ENCODE data around the gene EXD3.

The EXD3 gene

DNA sequence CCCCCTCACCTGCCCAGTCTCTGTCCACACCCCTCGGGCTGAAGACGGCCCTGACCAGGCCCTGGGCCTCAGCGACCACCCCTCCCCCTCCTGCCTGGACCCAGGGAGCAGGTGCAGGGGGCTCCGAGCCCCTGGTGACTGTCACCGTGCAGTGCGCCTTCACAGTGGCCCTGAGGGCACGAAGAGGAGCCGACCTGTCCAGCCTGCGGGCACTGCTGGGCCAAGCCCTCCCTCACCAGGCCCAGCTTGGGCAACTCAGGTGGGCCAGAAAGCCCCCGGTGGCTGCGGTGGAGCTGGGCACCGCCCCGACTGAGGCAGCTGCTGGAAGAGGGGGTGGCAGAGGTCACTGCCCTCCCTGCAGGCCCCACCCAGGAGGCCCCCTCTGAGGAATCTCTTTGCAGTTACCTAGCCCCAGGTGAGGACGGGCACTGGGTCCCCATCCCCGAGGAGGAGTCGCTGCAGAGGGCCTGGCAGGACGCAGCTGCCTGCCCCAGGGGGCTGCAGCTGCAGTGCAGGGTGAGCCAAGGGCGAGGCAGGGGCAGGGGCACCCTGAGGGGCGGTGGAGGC is 10.5 kb upstream of the EXD3 start:
- CTCF ChIA-PET: interaction anchor here (1.2 kb wide), 1 partner anchor 156 kb away, joined by 4 read pairs; the partner anchor contains the start of gene TOR4A
- TF ChIP-seq, protein P1, sequence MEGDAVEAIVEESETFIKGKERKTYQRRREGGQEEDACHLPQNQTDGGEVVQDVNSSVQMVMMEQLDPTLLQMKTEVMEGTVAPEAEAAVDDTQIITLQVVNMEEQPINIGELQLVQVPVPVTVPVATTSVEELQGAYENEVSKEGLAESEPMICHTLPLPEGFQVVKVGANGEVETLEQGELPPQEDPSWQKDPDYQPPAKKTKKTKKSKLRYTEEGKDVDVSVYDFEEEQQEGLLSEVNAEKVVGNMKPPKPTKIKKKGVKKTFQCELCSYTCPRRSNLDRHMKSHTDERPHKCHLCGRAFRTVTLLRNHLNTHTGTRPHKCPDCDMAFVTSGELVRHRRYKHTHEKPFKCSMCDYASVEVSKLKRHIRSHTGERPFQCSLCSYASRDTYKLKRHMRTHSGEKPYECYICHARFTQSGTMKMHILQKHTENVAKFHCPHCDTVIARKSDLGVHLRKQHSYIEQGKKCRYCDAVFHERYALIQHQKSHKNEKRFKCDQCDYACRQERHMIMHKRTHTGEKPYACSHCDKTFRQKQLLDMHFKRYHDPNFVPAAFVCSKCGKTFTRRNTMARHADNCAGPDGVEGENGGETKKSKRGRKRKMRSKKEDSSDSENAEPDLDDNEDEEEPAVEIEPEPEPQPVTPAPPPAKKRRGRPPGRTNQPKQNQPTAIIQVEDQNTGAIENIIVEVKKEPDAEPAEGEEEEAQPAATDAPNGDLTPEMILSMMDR (conservative IDR thresholded peaks at IDR 0.05; ENCODE audit: low read depth): no peak
- POLR2A ChIA-PET (ENCODE audit: low non-redundant PET): no interaction called here
- DNase-seq (ENCODE audit: low spot score): no peak
- no peak overlapping the region for H3K27ac ChIP-seq

DNA sequence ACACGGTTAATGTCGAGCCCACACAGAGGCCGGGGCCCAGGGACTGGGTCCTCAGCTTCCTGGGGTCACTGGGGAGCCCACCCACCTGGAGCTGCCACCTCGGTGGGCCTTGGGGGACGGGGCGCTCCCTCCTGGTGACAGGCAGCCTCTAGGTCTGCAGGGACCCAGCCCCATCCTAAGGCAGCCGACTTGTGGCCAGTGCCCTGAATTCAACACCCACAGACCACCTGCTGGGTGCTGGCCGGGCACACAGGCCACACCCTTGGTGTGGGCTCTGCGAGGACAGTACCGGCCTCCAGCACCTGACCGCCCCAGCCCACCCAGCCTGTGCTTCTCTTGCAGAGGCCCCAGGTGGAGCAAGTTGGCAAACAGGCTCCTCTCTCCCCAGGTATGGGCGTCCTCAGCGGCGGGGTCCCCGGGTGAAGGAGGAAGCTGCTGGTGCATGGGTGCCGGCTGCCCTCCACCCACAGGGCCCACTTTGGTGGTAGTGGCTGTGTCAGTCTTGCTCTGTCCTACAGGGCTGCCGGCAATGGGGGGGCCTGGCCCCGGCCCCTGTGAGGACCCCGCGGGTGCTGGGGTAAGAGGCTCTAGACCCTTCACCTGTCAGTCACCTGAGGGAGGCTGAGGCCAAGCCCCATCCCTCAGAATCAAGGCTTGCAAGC is 9.9 kb upstream of the EXD3 start:
- ChIA-PET CTCF (interaction anchor here (1.0 to 1.2 kb wide), 3 partner anchors 9 to 155 kb away, joined by 3 to 7 read pairs (median 4); partner anchors contain the start of genes EXD3, NOXA1 and TOR4A), POLR2A (ENCODE audit: low non-redundant PET) (no interaction called here)
- TF ChIP-seq, protein P1 (conservative IDR thresholded peaks at IDR 0.05; ENCODE audit: low read depth): no peak
- no peak for DNase-seq (ENCODE audit: low spot score)
- no peak overlapping the region for H3K27ac ChIP-seq

DNA sequence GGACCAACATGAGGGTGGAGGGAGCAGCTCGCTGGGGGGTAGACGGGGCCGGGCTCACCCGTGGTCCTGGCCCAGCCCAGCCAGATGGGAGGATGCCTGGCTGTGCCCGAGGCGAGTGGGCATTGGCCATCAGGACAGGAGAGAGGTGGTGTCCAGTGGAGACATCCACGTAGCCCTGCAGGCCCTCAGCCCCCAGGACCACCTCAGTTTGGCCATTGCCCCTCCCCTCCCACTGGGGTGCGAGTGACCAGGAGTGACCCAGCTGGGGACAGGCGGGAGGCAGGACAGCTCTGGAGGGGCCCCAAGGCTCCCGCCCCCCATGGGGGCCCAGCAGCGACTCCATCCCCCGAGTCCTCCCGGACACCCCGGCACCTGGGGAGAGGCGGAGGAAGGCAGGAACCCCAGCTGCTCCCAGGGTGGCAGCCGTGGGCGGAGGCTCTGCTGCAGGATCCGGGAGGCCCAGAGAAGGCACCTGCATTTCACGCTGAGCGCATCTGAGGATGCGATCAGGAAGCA is 8.5 kb upstream of the EXD3 start:
- ChIA-PET POLR2A (ENCODE audit: low non-redundant PET) (no interaction called here), CTCF (interaction anchor here (0.6 to 1.2 kb wide), 4 partner anchors 8 to 137 kb away, joined by 3 to 7 read pairs (median 3); partner anchors contain the start of genes EXD3 and NOXA1)
- no peak for DNase-seq (ENCODE audit: low spot score)
- 0 out of 2 replicates have a peak overlapping the region, but pooled peaks have one; percentile 0 for H3K27ac ChIP-seq
- TF ChIP-seq, protein P1 (conservative IDR thresholded peaks at IDR 0.05; ENCODE audit: low read depth): no peak

DNA sequence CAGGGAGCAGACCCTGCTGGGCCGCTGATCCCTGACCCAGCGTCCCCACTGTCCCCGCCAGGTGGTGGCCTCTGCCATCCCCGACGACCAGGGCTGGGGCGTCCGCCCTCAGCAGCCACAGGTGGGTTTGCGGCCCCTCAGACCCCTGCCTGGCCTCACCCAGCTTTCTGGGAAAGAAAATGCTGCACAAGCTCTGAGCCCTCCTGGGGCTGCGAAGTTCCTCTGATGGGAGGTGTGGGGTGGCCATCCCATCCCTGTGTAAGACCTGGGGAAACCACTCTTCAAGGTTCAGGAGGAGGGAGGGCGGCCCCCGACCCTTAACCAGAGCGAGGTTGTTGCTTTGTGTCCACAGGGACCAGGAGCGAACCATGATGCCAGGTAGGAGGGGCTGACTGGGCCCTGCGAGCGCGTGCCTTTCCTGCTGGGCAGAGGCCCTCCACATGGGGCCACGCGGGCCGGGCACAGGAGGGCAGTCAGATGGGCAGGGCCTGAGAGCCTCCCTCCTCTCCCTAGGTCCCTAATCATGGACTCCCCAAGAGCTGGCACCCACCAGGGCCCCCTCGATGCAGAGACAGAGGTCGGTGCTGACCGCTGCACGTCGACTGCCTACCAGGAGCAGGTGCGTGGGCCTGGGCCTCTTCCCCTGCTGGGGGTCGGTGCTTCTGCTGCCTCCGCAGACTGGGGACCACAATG is 7.9 kb upstream of the EXD3 start:
- TF ChIP-seq, protein P1 (conservative IDR thresholded peaks at IDR 0.05; ENCODE audit: low read depth): no peak
- 0 out of 2 replicates have a peak overlapping the region, but pooled peaks have one; percentile 4 for H3K27ac ChIP-seq
- CTCF ChIA-PET: interaction anchor here (1.2 to 1.4 kb wide), 2 partner anchors 14 to 26 kb away, joined by 3 to 9 read pairs; no protein-coding TSS in a partner anchor
- no peak for DNase-seq (ENCODE audit: low spot score)
- POLR2A ChIA-PET (ENCODE audit: low non-redundant PET): no interaction called here

DNA sequence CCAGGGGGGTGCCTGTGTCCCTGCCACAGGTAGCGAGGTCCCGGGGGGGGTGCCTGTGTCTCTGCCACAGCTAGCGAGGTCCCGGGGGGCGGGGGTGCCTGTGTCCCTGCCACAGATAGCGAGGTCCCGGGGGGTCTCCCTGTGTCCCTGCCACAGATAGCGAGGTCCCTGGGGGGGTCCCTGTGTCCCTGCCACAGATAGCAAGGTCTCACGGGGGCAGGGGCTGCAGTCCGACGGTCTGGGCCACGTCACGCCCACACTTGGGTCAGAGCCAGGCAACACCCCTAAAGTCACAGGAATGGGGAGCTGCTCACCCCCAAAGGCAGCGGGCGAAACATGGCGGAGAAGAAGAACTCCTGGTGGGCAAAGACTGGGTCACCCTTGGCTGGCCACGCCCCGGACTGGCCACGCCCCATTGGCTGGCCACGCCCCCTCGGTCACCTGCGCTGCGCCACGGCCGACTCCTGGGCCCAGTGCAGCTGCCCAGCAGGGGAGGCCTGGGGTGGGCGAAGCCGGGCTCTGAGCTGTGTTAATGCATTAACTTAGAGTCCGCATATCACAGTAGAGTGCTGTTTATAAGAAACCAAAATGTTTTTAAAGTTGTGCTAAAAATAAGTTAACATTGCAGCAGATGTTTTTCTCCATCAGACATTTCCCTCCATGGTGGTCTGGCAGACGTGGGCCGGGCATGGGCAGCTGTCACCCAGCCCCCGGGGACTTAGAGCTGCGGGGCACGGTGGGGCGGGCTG is 7.2 kb upstream of the EXD3 start:
- CTCF ChIA-PET: interaction anchor here (0.6 to 1.4 kb wide), 2 partner anchors 15 to 736 kb away, joined by 3 to 9 read pairs; no protein-coding TSS in a partner anchor

More for the DNA sequence above, 7.2 kb upstream of the EXD3 start:
- 0 out of 2 replicates have a peak overlapping the region, but pooled peaks have one; percentile 4 for H3K27ac ChIP-seq
- POLR2A ChIA-PET (ENCODE audit: low non-redundant PET): interaction anchor here (0.7 kb wide), 1 partner anchor 218 kb away, joined by 4 read pairs; no protein-coding TSS in a partner anchor
- TF ChIP-seq, protein P1 (conservative IDR thresholded peaks at IDR 0.05; ENCODE audit: low read depth): no peak
- no peak for DNase-seq (ENCODE audit: low spot score)

Measured in RWPE1 (cell line).